H4 (cell line): ENCODE data around the gene ATPAF1. TPM values are rescaled to one million over a fixed set of nuclear protein-coding genes. Genes with fewer than 3 reads are reported as not detected.

Experiments used
- DNase-seq: peaks from one replicate; pipeline ENCODE4 v3.0.0-alpha.2; 2015; ENCODE audit warnings: low spot score
- total RNA-seq: library from RNA; depleted of rRNA; stranded (reverse); fragments of >200 nt; shearing (Covaris generic); gene quantifications from 2 replicates; pipeline ENCODE4 v1.2.3, GENCODE V29; 2014

Gene ATPAF1
- total RNA-seq, 1 experiment from 2014 or later: 82.3 TPM

- no peak for DNase-seq
Observed at GRCh38 chr1:46650491-46650890, 17.7 kb downstream of the ATPAF1 start.

- DNase-seq: no peak
Observed at GRCh38 chr1:46649764-46650163, 18.4 kb downstream of the ATPAF1 start.

GRCh38 chr1:46647611-46648010 lies 20.6 kb downstream of the ATPAF1 start:
- DNase-seq: no peak

- DNase-seq: no peak
Observed at GRCh38 chr1:46646844-46647243, 21.3 kb downstream of the ATPAF1 start.

- DNase-seq: no peak
Observed at GRCh38 chr1:46646331-46646730, 21.8 kb downstream of the ATPAF1 start.

GRCh38 chr1:46645815-46646214 lies 22.3 kb downstream of the ATPAF1 start:
- DNase-seq: no peak

GRCh38 chr1:46643368-46643775 lies 24.8 kb downstream of the ATPAF1 start:
- peak; percentile 94 for DNase-seq

- DNase-seq: no peak
Observed at GRCh38 chr1:46642115-46642680, 26.0 kb downstream of the ATPAF1 start.

GRCh38 chr1:46639547-46639946 lies 28.6 kb downstream of the ATPAF1 start:
- DNase-seq: no peak

GRCh38 chr1:46638921-46639320 lies 29.2 kb downstream of the ATPAF1 start:
- DNase-seq: no peak

GRCh38 chr1:46637444-46638083 lies 30.6 kb downstream of the ATPAF1 start:
- DNase-seq: no peak

GRCh38 chr1:46635205-46635604 lies 33.0 kb downstream of the ATPAF1 start:
- DNase-seq: no peak

- DNase-seq: no peak
Observed at GRCh38 chr1:46630719-46631118, 37.4 kb downstream of the ATPAF1 start.

- DNase-seq: no peak
Observed at GRCh38 chr1:46623743-46624644, 44.2 kb downstream of the ATPAF1 start.

GRCh38 chr1:46622344-46622743 lies 45.8 kb downstream of the ATPAF1 start:
- peak; percentile 36 for DNase-seq

- no peak for DNase-seq
Observed at GRCh38 chr1:46621930-46622329, 46.2 kb downstream of the ATPAF1 start.

- no peak for DNase-seq
Observed at GRCh38 chr1:46619656-46620258, 48.4 kb downstream of the ATPAF1 start.

GRCh38 chr1:46618754-46619415 lies 49.3 kb downstream of the ATPAF1 start:
- DNase-seq: no peak

GRCh38 chr1:46617833-46618232 lies 50.3 kb downstream of the ATPAF1 start:
- no peak for DNase-seq

GRCh38 chr1:46617108-46617800 lies 50.9 kb downstream of the ATPAF1 start:
- no peak for DNase-seq
